ENCODE data around the gene OST4.
"Not testable (repeated sequence)": the region's sequence is repeated elsewhere in the genome, so short reads cannot be mapped to it uniquely, and the experiment has no call there.

OST4 gene

DNA sequence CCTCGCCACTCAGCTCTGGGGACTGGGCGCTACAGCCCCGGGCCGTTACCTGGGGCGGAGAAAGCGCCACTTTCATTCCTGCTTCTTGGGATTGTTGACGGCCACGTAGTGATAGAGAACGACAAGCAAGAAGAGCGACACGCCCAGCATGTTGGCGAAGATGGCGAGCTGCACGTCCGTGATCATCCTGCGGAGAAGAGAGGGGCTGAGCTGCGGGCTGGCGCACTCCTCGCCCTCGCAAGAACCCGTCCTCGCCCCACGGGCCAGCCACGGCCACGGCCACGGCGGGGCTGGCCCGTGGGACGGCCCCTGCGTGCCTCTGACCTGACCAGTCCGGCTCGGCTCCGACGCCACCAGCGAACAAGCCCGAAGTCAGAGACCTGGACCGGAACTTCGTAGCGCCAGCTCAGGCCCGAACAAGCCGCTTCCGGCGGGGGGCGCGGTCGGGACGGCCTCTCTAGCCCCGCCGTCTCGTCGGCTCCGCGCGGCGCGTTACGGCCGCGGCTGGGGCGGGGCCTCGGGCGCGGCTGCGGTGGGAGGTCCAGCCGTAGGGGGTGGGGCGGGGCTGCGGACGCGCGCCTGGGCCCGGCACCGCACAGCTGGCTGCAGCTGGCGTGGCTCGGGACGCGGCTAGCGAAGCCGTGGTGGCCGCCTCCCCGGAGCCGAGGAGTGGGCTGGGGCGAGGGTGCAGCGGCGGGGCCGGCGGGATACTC, at the start of gene OST4:
Gene OST4, minus strand, starts transcription at position 378 of the 713 bp plus-strand sequence.
- no peak for TF ChIP-seq CTCF (IDR thresholded peaks at IDR 0.05; ENCODE audit: low read length, missing control alignments)
- DNase-seq (ENCODE audit: low read depth), result peak; percentile 93
- H3K4me3 ChIP-seq (replicated peaks; ENCODE audit: low read depth, low read length), result peak within 1 kb of the TSS; percentile 98

DNA sequence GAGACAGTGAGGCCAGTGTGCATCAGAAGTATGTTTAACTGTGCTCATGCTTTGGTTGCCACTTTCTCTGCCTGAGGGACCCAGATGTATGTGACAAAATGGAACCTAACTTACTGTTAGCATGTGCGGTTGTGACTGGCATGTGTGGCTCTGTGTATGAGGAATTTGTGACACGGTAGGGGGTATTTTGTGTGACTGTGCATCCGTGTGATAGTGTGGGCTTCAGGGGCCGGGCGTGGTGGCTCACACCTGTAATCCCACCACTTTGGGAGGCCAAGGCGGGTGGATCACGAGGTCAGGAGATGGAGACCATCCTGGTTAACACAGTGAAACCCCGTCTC, 47.8 kb upstream of the OST4 start:
- peak overlapping the region; percentile 32 for H3K4me3 ChIP-seq (replicated peaks; ENCODE audit: low read depth, low read length)
- not testable (repeated sequence) for DNase-seq (ENCODE audit: low read depth)

DNA sequence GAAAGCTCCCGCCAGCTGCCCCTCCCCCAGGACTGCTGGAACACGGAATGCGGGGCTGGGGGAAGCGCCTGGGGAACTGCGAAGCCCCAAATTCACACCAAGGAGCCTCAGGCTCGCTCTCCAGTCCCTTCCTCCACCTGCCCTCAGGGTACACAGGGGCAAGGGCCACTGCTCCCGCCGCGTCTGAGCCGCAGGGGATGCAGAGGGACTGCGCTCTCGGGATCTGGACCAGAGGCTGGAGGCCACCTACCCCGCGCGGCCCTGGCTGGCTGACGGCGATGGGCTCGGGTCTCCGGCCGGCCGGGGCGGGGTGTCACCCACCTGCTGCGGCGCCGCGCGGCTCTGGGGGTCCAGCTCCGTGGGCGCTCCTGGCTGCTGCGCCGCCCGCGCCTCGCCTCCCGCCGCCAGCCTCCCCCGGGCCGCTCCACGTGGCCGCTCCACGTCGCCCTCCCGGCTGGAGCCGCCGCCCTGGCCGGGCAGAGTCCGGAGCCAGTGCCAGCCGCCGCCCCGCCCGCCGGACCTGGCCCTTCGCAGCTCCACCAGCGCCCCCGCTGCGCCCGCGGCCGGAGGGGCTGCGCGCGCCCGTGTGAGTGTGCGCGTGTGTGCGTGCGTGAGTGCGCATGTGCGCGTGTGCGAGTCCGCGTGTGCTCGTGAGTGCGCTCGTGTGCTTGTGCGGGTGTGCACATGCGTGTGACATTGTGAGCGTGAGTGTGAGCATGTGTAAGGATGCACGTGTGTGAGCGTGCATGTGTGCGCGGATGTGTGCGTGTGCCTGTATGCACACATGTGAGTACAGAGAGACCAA, 47.3 kb upstream of the OST4 start, which contains the start of gene CGREF1:
Gene CGREF1, minus strand, starts transcription at position 604 of the 805 bp plus-strand sequence. CDS start 14,762 bp downstream, outside the sequence.
- H3K4me3 ChIP-seq (replicated peaks; ENCODE audit: low read depth, low read length), result peak within 1 kb of the TSS; percentile 35
- no peak for DNase-seq (ENCODE audit: low read depth)
- TF ChIP-seq CTCF (IDR thresholded peaks at IDR 0.05; ENCODE audit: low read length, missing control alignments), result no peak

GRCh38 chr2:27117995-27118524, 46.6 kb upstream of the OST4 start:
- peak overlapping the region; percentile 35 for H3K4me3 ChIP-seq (replicated peaks; ENCODE audit: low read depth, low read length)
- no peak for TF ChIP-seq CTCF (IDR thresholded peaks at IDR 0.05; ENCODE audit: low read length, missing control alignments)
- DNase-seq (ENCODE audit: low read depth), result no peak

DNA sequence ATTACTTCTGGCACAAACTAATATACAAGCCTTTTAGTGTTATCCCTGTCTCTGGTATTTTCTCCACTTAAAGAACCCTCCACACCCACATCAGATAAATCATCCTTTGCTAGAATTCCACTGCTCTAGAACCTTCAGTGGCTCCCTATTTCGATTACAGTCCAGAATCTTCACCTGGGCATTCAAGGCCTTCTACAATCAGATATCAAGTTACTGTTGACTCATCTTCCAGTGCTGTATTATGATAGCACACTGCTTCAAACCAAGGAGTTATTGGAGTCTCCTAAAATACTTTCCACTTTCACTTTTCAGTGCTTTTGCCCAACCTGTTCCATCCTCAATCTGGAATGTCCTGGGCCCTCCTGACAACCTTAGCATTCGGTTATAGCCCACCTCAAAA, 44.1 kb upstream of the OST4 start:
- no peak overlapping the region for H3K4me3 ChIP-seq (replicated peaks; ENCODE audit: low read depth, low read length)
- TF ChIP-seq CTCF (IDR thresholded peaks at IDR 0.05; ENCODE audit: low read length, missing control alignments), result no peak
- DNase-seq (ENCODE audit: low read depth), result no peak

GRCh38 chr2:27111392-27112078, 40.1 kb upstream of the OST4 start:
- DNase-seq (ENCODE audit: low read depth); H3K4me3 ChIP-seq (replicated peaks; ENCODE audit: low read depth, low read length): not testable (repeated sequence)

DNA sequence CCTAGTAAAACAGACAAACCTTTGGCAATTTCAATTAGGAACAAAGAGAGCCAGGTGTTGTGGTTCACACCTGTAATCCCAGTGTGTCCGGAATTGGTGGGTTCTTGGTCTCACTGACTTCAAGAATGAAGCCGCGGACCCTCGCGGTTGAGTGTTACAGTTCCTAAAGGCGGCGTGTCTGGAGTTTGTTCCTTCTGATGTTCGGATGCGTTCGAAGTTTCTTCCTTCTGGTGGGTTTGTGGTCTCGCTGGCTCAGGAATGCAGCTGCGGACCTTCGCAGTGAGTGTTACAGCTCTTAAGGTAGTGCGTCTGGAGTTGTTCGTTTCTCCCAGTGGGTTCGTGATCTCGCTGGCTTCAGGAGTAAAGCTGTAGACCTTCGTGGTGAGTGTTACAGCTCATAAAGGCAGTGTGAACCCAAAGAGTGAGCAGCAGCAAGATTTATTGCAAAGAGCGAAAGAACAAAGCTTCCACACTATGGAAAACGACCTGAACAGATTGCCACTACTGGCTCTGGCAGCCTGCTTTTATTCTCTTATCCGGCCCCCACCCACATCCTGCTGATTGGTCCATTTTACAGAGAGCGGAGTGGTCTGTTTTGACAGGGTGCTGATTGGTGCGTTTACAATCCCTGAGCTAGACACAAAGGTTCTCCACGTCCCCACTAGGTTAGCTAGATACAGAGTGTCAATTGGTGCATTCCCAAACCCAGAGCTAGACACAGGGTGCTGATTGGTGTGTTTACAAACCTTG, 39.3 kb upstream of the OST4 start:
- not testable (repeated sequence) for DNase-seq (ENCODE audit: low read depth); H3K4me3 ChIP-seq (replicated peaks; ENCODE audit: low read depth, low read length)

DNA sequence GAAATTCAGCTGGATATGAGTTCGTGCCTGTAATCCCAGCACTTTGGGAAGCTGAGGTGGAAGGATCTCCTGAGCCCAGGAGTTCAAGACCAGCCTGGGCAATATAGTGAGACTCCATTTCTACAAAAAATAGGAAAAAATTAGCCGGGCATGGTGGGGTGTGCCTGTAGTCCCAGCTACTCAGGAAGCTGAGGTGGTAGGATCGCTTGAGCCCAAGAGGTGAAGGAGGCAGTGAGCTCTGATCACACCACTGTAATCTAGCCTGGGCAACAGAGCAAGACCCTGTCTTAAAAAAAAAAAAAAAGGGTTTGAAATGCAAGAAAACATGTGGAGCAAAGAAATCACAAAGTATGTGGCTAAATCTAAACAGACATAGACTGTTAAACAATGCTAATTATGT, 37.6 kb upstream of the OST4 start:
- no peak for DNase-seq (ENCODE audit: low read depth)
- H3K4me3 ChIP-seq (replicated peaks; ENCODE audit: low read depth, low read length), result no peak overlapping the region
- no peak for TF ChIP-seq CTCF (IDR thresholded peaks at IDR 0.05; ENCODE audit: low read length, missing control alignments)
